Panc1 (cell line): Measurements from ENCODE around the gene TRIO. TPM values are rescaled to one million over a fixed set of nuclear protein-coding genes. Genes with fewer than 3 reads are reported as not detected.

Experiments
- ATAC-seq: fragments of 200-7000 bp; cut with Tn5 transposase; 2 replicates; pipeline ENCODE4 v1.9.1; 2020; ENCODE audit warnings: mild to moderate bottlenecking, moderate library complexity
- BruUV-seq: library from RNA; stranded (reverse); fragments of 400-500 nt; replicated peaks from 2 replicates; lab custom pipeline; 2021; lab: Mats Ljungman, UMichigan
- CTCF ChIA-PET: fragments of 300-600 bp; sonication (Branson Sonifier 250); formaldehyde crosslinking; loops from one replicate; lab custom pipeline; 2022; ENCODE audit warnings: antibody characterized with exemption; lab: Charles Lee
- POLR2A ChIA-PET: fragments of 300-600 bp; sonication (Branson Sonifier 250); formaldehyde crosslinking; loops from one replicate; lab custom pipeline; 2022; ENCODE audit warnings: antibody characterized with exemption; lab: Charles Lee
- DNase-seq: peaks from one replicate; pipeline ENCODE4 v3.0.0-alpha.2; 2010; ENCODE audit warnings: low read depth, low spot score
- H3K27ac ChIP-seq: 2 replicates; pipeline ENCODE4 v1.5.1; 2011; ENCODE audit warnings: mild to moderate bottlenecking, low read length, inconsistent platforms
- H3K27me3 ChIP-seq: fragments of 200-500 bp; sonication (Bioruptor generic); 2 replicates; pipeline ENCODE4 v1.6.0; 2014; ENCODE audit warnings: low read length, inconsistent platforms; ENCODE audit not compliant: control insufficient read depth, insufficient read depth
- H3K36me3 ChIP-seq: fragments of 200-500 bp; sonication (Bioruptor generic); 2 replicates; pipeline ENCODE4 v1.5.1; 2014; ENCODE audit warnings: inconsistent platforms, mild to moderate bottlenecking, low read length, moderate library complexity; ENCODE audit not compliant: control insufficient read depth, insufficient read depth
- H3K4me1 ChIP-seq: 2 replicates; pipeline ENCODE4 v1.5.1; 2011; ENCODE audit warnings: inconsistent platforms, mild to moderate bottlenecking, low read length, moderate library complexity; ENCODE audit not compliant: control insufficient read depth, insufficient read depth
- H3K4me3 ChIP-seq, 2 experiments: 2 replicates each; pipeline ENCODE4 v1.5.1; 2011 to 2012; ENCODE audit warnings: low read depth in 2 of 2, low read length in 2 of 2, mild to moderate bottlenecking in 2 of 2, inconsistent platforms in 1 of 2, moderate library complexity in 1 of 2
- H3K9me3 ChIP-seq: fragments of 200-500 bp; sonication (Bioruptor generic); 2 replicates; pipeline ENCODE4 v1.5.1; 2014; ENCODE audit warnings: low read depth, mild to moderate bottlenecking, inconsistent platforms, low read length, moderate library complexity; ENCODE audit not compliant: control insufficient read depth, insufficient read depth
- POLR2AphosphoS5 ChIP-seq: IDR thresholded peaks from 2 replicates; pipeline ENCODE4 v1.6.1; 2012; ENCODE audit warnings: mild to moderate bottlenecking, low read depth, low read length, moderate library complexity
- SIN3A ChIP-seq: IDR thresholded peaks from 2 replicates; pipeline ENCODE4 v1.6.1; 2012; ENCODE audit warnings: low read depth, mild to moderate bottlenecking, low read length, moderate library complexity, borderline replicate concordance; ENCODE audit not compliant: insufficient read depth
- TCF7L2 ChIP-seq: IDR thresholded peaks from 2 replicates; pipeline ENCODE4 v1.6.1; 2011; ENCODE audit warnings: mild to moderate bottlenecking, low read depth, low read length, inconsistent platforms
- in situ Hi-C: cut with HindIII; loops from 2 replicates; pipeline ENCODE4 v1.10.0; 2016; ENCODE audit warnings: low sequenced_read_pairs, low pct_unique_long_range_greater_than_20kb
- intact Hi-C: fragments of 100-400 bp; cut with micrococcal nuclease; formaldehyde crosslinking; loops from one replicate; pipeline ENCODE4 v1.10.0; 2022; ENCODE audit not compliant: unreplicated experiment
- total RNA-seq: library from RNA; stranded (reverse); gene quantifications from one replicate; pipeline ENCODE4 v1.2.1, GENCODE V29; 2021; ENCODE audit not compliant: unreplicated experiment
- TF ChIP-seq, protein P1 (sequence below): fragments of 450-650 bp; IDR thresholded peaks from 2 replicates; pipeline ENCODE4 v1.5.1; 2017; ENCODE audit warnings: mild to moderate bottlenecking
- TF ChIP-seq, protein P2 (sequence below), 2 experiments: IDR thresholded peaks; 2 replicates each; pipeline ENCODE4 v1.6.1; 2011 to 2012; ENCODE audit warnings: low read depth in 2 of 2, control low read depth in 1 of 2, low read length in 1 of 2, mild to moderate bottlenecking in 1 of 2, moderate library complexity in 1 of 2; ENCODE audit not compliant: insufficient read depth in 1 of 2

Gene TRIO
- total RNA-seq, 1 experiment from 2014 or later = 349 TPM

DNA sequence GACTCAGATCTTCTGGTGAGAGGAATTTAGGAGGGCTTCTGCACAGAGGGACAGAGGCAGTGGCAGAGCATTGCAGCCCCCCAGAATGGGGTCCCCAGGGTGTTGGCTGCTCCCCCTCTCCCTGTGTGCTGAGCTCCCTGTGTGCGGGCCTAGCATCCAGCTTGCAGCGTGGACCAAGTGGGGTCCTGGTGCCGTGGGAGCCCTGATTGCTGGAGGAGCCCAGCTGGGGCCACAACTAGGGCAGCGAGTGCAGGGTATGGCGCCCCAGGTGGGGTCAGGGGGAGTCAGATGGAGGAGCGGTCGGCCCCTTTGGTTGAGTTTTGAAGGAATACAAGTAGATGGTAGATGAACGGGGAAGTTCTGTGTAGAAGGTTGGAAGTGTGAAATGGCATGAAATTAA, 66.7 kb downstream of the TRIO start:
- in situ Hi-C loops (no loop called here), intact Hi-C loops (no loop called here)
- DNase-seq (no peak), ATAC-seq (no peak)
- Histone ChIP-seq H3K4me3 (no peak overlapping the region), H3K9me3 (no peaks in the 10 kb centered on the region), H3K27me3 (no peaks in the 10 kb centered on the region), H3K27ac (peak overlapping the region; percentile 99), H3K4me1 (peaks cover 100% of the 10 kb centered on the region), H3K36me3 (peaks cover 3% of the 10 kb centered on the region; the same call in 1 of the 2 replicates)
- POLR2A ChIA-PET = interaction anchor here (0.7 to 1.1 kb wide), 3 partner anchors 30 to 55 kb away, joined by 3 to 4 read pairs (median 3); no protein-coding TSS in a partner anchor
- TF ChIP-seq POLR2AphosphoS5 = no peak
- no peak for TF ChIP-seq SIN3A
- TF ChIP-seq, protein P1, sequence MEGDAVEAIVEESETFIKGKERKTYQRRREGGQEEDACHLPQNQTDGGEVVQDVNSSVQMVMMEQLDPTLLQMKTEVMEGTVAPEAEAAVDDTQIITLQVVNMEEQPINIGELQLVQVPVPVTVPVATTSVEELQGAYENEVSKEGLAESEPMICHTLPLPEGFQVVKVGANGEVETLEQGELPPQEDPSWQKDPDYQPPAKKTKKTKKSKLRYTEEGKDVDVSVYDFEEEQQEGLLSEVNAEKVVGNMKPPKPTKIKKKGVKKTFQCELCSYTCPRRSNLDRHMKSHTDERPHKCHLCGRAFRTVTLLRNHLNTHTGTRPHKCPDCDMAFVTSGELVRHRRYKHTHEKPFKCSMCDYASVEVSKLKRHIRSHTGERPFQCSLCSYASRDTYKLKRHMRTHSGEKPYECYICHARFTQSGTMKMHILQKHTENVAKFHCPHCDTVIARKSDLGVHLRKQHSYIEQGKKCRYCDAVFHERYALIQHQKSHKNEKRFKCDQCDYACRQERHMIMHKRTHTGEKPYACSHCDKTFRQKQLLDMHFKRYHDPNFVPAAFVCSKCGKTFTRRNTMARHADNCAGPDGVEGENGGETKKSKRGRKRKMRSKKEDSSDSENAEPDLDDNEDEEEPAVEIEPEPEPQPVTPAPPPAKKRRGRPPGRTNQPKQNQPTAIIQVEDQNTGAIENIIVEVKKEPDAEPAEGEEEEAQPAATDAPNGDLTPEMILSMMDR = no peak
- TF ChIP-seq, protein P2, sequence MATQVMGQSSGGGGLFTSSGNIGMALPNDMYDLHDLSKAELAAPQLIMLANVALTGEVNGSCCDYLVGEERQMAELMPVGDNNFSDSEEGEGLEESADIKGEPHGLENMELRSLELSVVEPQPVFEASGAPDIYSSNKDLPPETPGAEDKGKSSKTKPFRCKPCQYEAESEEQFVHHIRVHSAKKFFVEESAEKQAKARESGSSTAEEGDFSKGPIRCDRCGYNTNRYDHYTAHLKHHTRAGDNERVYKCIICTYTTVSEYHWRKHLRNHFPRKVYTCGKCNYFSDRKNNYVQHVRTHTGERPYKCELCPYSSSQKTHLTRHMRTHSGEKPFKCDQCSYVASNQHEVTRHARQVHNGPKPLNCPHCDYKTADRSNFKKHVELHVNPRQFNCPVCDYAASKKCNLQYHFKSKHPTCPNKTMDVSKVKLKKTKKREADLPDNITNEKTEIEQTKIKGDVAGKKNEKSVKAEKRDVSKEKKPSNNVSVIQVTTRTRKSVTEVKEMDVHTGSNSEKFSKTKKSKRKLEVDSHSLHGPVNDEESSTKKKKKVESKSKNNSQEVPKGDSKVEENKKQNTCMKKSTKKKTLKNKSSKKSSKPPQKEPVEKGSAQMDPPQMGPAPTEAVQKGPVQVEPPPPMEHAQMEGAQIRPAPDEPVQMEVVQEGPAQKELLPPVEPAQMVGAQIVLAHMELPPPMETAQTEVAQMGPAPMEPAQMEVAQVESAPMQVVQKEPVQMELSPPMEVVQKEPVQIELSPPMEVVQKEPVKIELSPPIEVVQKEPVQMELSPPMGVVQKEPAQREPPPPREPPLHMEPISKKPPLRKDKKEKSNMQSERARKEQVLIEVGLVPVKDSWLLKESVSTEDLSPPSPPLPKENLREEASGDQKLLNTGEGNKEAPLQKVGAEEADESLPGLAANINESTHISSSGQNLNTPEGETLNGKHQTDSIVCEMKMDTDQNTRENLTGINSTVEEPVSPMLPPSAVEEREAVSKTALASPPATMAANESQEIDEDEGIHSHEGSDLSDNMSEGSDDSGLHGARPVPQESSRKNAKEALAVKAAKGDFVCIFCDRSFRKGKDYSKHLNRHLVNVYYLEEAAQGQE (IDR thresholded peaks at IDR 0.05; ENCODE audit: insufficient read depth in 1 of 2, low read depth in 2 of 2, low read length in 1 of 2) = no peak
- TF ChIP-seq TCF7L2 = no peak
- BruUV-seq = no TSS peak
- CTCF ChIA-PET = no interaction called here

DNA sequence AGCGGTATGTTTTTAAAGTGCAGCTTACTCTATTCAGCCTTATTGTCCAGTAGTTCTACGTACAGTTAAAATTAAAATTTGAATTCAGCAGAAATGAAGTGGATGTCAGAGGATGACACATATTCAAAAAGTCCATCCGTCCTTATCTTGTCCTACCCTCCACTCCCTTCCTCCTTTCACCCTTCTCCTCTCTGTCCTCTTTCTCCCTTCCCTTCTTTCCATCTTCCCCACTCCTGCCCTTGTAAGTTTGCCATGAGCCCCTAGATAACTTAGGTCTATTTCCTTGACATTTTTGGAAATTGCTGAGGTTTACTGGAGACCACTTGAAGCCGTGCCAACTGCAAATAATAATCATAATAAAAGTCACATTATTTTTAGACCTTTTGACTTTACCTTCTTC, 67.6 kb downstream of the TRIO start:
- Histone ChIP-seq H3K27me3 (no peaks in the 10 kb centered on the region), H3K4me3 (no peak overlapping the region), H3K27ac (peak overlapping the region; percentile 99), H3K9me3 (no peaks in the 10 kb centered on the region), H3K4me1 (peaks cover 100% of the 10 kb centered on the region), H3K36me3 (peaks cover 3% of the 10 kb centered on the region; the same call in 1 of the 2 replicates)
- intact Hi-C loops = no loop called here
- ATAC-seq (no peak), DNase-seq (no peak)
- ChIA-PET CTCF (interaction anchor here (0.5 to 1.1 kb wide), 2 partner anchors 59 to 213 kb away, joined by 3 to 4 read pairs; no protein-coding TSS in a partner anchor), POLR2A (interaction anchor here (0.6 kb wide), 1 partner anchor 119 kb away, joined by 3 read pairs; no protein-coding TSS in a partner anchor)
- TF ChIP-seq, protein P1 = no peak
- TF ChIP-seq SIN3A (no peak), POLR2AphosphoS5 (no peak), TCF7L2 (no peak)
- TF ChIP-seq, protein P2 (IDR thresholded peaks at IDR 0.05; ENCODE audit: insufficient read depth in 1 of 2, low read depth in 2 of 2, low read length in 1 of 2) = no peak
- in situ Hi-C loops = no loop called here
- BruUV-seq = no TSS peak
